GM12878 (cell line): ENCODE results near the gene SRF. TPM values are rescaled to one million over a fixed set of nuclear protein-coding genes. Genes with fewer than 3 reads are reported as not detected.

Experiments
- ATAC-seq: fragments of 200-7000 bp; cut with Tn5 transposase; 3 replicates; pipeline ENCODE4 v1.9.1; 2020; ENCODE audit warnings: mild to moderate bottlenecking, moderate library complexity
- BruUV-seq: library from RNA; stranded (reverse); fragments of 400-500 nt; replicated peaks from 2 replicates; lab custom pipeline; 2021; lab: Mats Ljungman, UMichigan
- CTCF ChIA-PET: fragments of 300-600 bp; sonication (Branson Sonifier 250); formaldehyde crosslinking; extraction: SDS; loops from one replicate; lab custom pipeline; 2021; ENCODE audit warnings: inconsistent platforms; lab: Yijun Ruan, JAX
- POLR2A ChIA-PET: fragments of 350-600 bp; formaldehyde crosslinking; extraction: SDS; loops from one replicate; lab custom pipeline; 2021; ENCODE audit warnings: inconsistent platforms; lab: Charles Lee
- RAD21 ChIA-PET: fragments of 300-600 bp; sonication (Branson Sonifier 250); formaldehyde crosslinking; loops from one replicate; lab custom pipeline; 2023; ENCODE audit warnings: antibody characterized with exemption; ENCODE audit not compliant: unreplicated experiment; lab: Charles Lee
- SMC1A ChIA-PET: fragments of 300-600 bp; sonication (Branson Sonifier 250); formaldehyde crosslinking; loops from one replicate; lab custom pipeline; 2023; ENCODE audit not compliant: unreplicated experiment, uncharacterized antibody; lab: Charles Lee
- DNase-seq: peaks from one replicate; pipeline ENCODE4 v3.0.0-alpha.2; 2011; ENCODE audit warnings: low read depth, low spot score
- FAIRE-seq: peaks from 3 replicates; lab custom pipeline; 2011; peaks lifted over from hg19 to GRCh38; lab: Jason Lieb, UNC
- H2AFZ ChIP-seq: 2 replicates; pipeline ENCODE4 v1.6.0; 2011; ENCODE audit warnings: low read depth, low read length, control low read depth; ENCODE audit not compliant: control insufficient read depth
- H3K27ac ChIP-seq: 2 replicates; pipeline ENCODE4 v1.5.1; 2011; ENCODE audit warnings: control low read depth; ENCODE audit not compliant: control insufficient read depth, insufficient read depth
- H3K27me3 ChIP-seq, 2 experiments: replicated peaks in 1 of 2; 2 replicates each; pipeline versions ENCODE4 v1.6.0 to v1.6.1; 2011; ENCODE audit warnings: low read length in 1 of 2; ENCODE audit not compliant: control insufficient read depth in 2 of 2, insufficient read depth in 2 of 2
- H3K36me3 ChIP-seq, 2 experiments: 2 replicates each; pipeline ENCODE4 v1.5.1; 2011; ENCODE audit warnings: low read length in 1 of 2; ENCODE audit not compliant: control insufficient read depth in 2 of 2, insufficient read depth in 2 of 2
- H3K4me1 ChIP-seq: 2 replicates; pipeline ENCODE4 v1.6.1; 2011; ENCODE audit warnings: mild to moderate bottlenecking, low read length, moderate library complexity, mixed read lengths; ENCODE audit not compliant: control insufficient read depth, insufficient read depth
- H3K4me2 ChIP-seq: 2 replicates; pipeline ENCODE4 v1.6.0; 2011; ENCODE audit warnings: control low read depth; ENCODE audit not compliant: control insufficient read depth, insufficient read depth
- H3K4me3 ChIP-seq: fragments of 200-600 bp; sonication (generic); 2 replicates; pipeline ENCODE4 v1.5.1; 2016
- H3K79me2 ChIP-seq: 2 replicates; pipeline ENCODE4 v1.6.0; 2011; ENCODE audit warnings: low read length; ENCODE audit not compliant: control insufficient read depth, insufficient read depth
- H3K9ac ChIP-seq: 2 replicates; pipeline ENCODE4 v1.8.0; 2011; ENCODE audit warnings: low read length, control low read depth, mixed read lengths; ENCODE audit not compliant: control insufficient read depth, insufficient read depth
- H3K9me3 ChIP-seq: replicated peaks from 3 replicates; pipeline ENCODE4 v1.5.1; 2011; ENCODE audit warnings: mild to moderate bottlenecking, low read length; ENCODE audit not compliant: control insufficient read depth, insufficient read depth
- H4K20me1 ChIP-seq: 2 replicates; pipeline ENCODE4 v1.6.0; 2011; ENCODE audit not compliant: control insufficient read depth, insufficient read depth
- RAD21 ChIP-seq: IDR thresholded peaks from 2 replicates; pipeline ENCODE4 v1.6.1; 2011; ENCODE audit warnings: mild to moderate bottlenecking, low read depth, low read length, moderate library complexity; ENCODE audit not compliant: insufficient read depth
- SMC3 ChIP-seq: IDR thresholded peaks from 2 replicates; pipeline ENCODE4 v1.6.1; 2011; ENCODE audit warnings: low read length, improper control_type of control experiment, borderline replicate concordance
- YY1 ChIP-seq: IDR thresholded peaks from 2 replicates; pipeline ENCODE4 v1.6.1; 2011; ENCODE audit warnings: low read depth, mild to moderate bottlenecking, low read length
- ZNF217 ChIP-seq: fragments of 450-650 bp; IDR thresholded peaks from 2 replicates; pipeline ENCODE4 v1.6.1; 2017; ENCODE audit warnings: antibody characterized with exemption, mild to moderate bottlenecking
- WGBS: methylation state at CpG from one replicate; pipeline ENCODE4 v1.1.6; 2016; ENCODE audit warnings: low lambda C conversion rate; ENCODE audit not compliant: insufficient replicate concordance, insufficient coverage; ENCODE audit errors: missing lambda C conversion rate; 5-methylcytosine and 5-hydroxymethylcytosine counted together
- in situ Hi-C: fragments of 300-500 bp; cut with MboI; formaldehyde crosslinking; loops from 9 replicates; pipeline ENCODE4 v1.14.3; 2018; ENCODE audit warnings: mixed read lengths
- intact Hi-C: fragments of 100-400 bp; cut with micrococcal nuclease; formaldehyde crosslinking; loops from one replicate; pipeline ENCODE4 v1.14.2; 2022; ENCODE audit not compliant: unreplicated experiment
- polyA plus RNA-seq, 11 experiments: library from polyadenylated mRNA; depleted of rRNA in 4 of 11; unstranded in 6 of 11; stranded (reverse) in 5 of 11; fragments of >200 nt; fragmentation: Nextera tagmentation in 4 of 11; fragmentation: Illumina TruSeq in 1 of 11; extraction: Ambion mirVana in 4 of 11; extraction: Trizol in 1 of 11; gene quantifications; 1 replicate in 1 of 11; 2 replicates in 10 of 11; pipeline versions ENCODE4 v1.2.1 to v1.2.3, GENCODE V29; 2011 to 2016; ENCODE audit warnings: inconsistent platforms in 2 of 11, missing spikeins in 2 of 11, low read depth in 1 of 11
- total RNA-seq, 4 experiments: library from RNA; depleted of rRNA in 3 of 4; stranded (reverse); fragments of >200 nt in 3 of 4; fragmentation: Illumina TruSeq in 1 of 4; extraction: Trizol in 1 of 4; gene quantifications; 2 replicates each; pipeline versions ENCODE4 v1.2.1 to v1.2.3, GENCODE V29; 2013 to 2021
- TF ChIP-seq, protein P1 (sequence below), 3 experiments: IDR thresholded peaks in 2 of 3; conservative IDR thresholded peaks in 1 of 3; 2 replicates each; pipeline ENCODE4 v1.5.1; 2011; ENCODE audit warnings: low read depth in 3 of 3, low read length in 3 of 3, mild to moderate bottlenecking in 3 of 3, control low read depth in 2 of 3, moderate library complexity in 2 of 3, inconsistent platforms in 1 of 3, mixed read lengths in 1 of 3; ENCODE audit not compliant: control insufficient read depth in 2 of 3, insufficient read depth in 1 of 3; ENCODE audit errors: extremely low read depth in 1 of 3
- TF ChIP-seq, protein P2 (sequence below): fragments of 450-650 bp; IDR thresholded peaks from 2 replicates; pipeline ENCODE4 v1.6.1; 2016; ENCODE audit warnings: mild to moderate bottlenecking

SRF gene
- total and polyA plus RNA-seq, 10 of the 15 experiments (the other 5 are each of a cell fraction or from before 2014, with no cell fraction given), result 2.3 to 56.3 (median 28.2) TPM

DNA sequence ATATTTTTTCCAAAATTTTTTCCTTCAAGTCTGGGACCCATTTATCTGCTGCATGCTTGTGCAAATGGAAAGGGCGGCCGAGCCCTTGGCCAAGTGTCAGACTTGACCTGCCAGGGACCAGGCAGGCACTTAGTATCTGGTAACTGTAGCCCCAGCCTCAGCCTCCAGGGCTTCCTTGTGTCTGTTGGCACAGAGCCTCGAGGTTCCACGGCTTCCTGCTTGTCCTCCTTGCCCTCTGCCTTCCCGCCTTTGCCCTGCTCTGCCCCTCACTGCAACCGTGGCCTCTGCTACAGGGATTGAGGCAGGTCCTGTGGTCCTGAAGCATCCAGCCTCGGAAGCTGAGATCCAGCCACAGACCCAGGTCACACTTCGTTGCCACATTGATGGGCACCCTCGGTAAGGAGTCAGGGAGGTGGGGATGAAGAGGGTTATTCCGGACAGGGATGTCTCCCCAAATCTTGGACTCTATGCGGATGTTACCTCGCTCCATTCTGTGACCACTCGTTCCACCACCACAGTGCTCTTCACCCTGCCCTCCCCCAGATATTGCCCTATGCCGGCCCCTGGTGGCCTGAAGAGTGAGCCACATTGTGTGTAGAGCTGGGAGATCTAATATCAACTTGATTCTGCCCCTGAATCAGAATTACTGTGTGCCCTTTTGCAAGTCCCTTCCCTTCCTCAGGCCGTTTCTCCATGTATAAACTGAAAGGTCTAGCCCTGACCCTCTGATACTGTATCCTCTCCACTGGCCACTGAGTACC, 41.5 kb upstream of the SRF start:
- 6% methylated on average over 15 of the region's 15 CpGs for WGBS
- CTCF ChIA-PET, result interaction anchor here (0.7 to 3.1 kb wide), 8 partner anchors 14 to 229 kb away, joined by 3 to 13 read pairs (median 4); partner anchors contain the start of gene KLHDC3
- FAIRE-seq, result no peak

More for the DNA sequence above, 41.5 kb upstream of the SRF start:
- H3K27ac ChIP-seq, result no peak overlapping the region
- no peaks in the 10 kb centered on the region for H3K36me3 ChIP-seq
- TF ChIP-seq RAD21 (peak; percentile 82), YY1 (0 out of 2 replicates have a peak, but pooled peaks have one; percentile 12), ZNF217 (no peak), SMC3 (peak; percentile 81)
- TF ChIP-seq, protein P1, sequence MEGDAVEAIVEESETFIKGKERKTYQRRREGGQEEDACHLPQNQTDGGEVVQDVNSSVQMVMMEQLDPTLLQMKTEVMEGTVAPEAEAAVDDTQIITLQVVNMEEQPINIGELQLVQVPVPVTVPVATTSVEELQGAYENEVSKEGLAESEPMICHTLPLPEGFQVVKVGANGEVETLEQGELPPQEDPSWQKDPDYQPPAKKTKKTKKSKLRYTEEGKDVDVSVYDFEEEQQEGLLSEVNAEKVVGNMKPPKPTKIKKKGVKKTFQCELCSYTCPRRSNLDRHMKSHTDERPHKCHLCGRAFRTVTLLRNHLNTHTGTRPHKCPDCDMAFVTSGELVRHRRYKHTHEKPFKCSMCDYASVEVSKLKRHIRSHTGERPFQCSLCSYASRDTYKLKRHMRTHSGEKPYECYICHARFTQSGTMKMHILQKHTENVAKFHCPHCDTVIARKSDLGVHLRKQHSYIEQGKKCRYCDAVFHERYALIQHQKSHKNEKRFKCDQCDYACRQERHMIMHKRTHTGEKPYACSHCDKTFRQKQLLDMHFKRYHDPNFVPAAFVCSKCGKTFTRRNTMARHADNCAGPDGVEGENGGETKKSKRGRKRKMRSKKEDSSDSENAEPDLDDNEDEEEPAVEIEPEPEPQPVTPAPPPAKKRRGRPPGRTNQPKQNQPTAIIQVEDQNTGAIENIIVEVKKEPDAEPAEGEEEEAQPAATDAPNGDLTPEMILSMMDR (IDR thresholded peaks at IDR 0.05 in 2 of 3, conservative IDR thresholded peaks at IDR 0.05 in 1 of 3; ENCODE audit: control insufficient read depth in 2 of 3, extremely low read depth in 1 of 3, insufficient read depth in 1 of 3, low read depth in 3 of 3, low read length in 3 of 3), result peak; percentile 54 to 70 (median 64); a peak in 5 of 6 replicates
- TF ChIP-seq, protein P2, sequence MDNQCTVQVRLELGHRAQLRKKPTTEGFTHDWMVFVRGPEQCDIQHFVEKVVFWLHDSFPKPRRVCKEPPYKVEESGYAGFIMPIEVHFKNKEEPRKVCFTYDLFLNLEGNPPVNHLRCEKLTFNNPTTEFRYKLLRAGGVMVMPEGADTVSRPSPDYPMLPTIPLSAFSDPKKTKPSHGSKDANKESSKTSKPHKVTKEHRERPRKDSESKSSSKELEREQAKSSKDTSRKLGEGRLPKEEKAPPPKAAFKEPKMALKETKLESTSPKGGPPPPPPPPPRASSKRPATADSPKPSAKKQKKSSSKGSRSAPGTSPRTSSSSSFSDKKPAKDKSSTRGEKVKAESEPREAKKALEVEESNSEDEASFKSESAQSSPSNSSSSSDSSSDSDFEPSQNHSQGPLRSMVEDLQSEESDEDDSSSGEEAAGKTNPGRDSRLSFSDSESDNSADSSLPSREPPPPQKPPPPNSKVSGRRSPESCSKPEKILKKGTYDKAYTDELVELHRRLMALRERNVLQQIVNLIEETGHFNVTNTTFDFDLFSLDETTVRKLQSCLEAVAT, result no peak
- H3K79me2 ChIP-seq, result no peaks in the 10 kb centered on the region
- ATAC-seq (peak; percentile 91), DNase-seq (no peak)
- BruUV-seq, result no TSS peak
- POLR2A ChIA-PET, result interaction anchor here (0.7 kb wide), 1 partner anchor 1011 kb away, joined by 3 read pairs; no protein-coding TSS in a partner anchor
- no peak overlapping the region for H3K4me3 ChIP-seq
- SMC1A ChIA-PET, result interaction anchor here (0.7 to 1.2 kb wide), 3 partner anchors 58 to 228 kb away, joined by 3 to 4 read pairs (median 3); no protein-coding TSS in a partner anchor
- H3K9ac ChIP-seq, result no peak overlapping the region
- no peak overlapping the region for H2AFZ ChIP-seq
- H3K9me3 ChIP-seq, result no peaks in the 10 kb centered on the region; the same call in 2 of the 3 replicates
- RAD21 ChIA-PET, result interaction anchor here (1.6 kb wide), 2 partner anchors 60 to 221 kb away, joined by 3 to 4 read pairs; no protein-coding TSS in a partner anchor
- intact Hi-C loops (no loop called here), in situ Hi-C loops (no loop called here)
- peaks cover 0 to 1% of the 10 kb centered on the region in 2 experiments; a peak in 1 of 4 replicates for H3K27me3 ChIP-seq
- no peaks in the 10 kb centered on the region for H3K4me1 ChIP-seq
- H3K4me2 ChIP-seq, result no peak overlapping the region
- H4K20me1 ChIP-seq, result no peaks in the 10 kb centered on the region
